Measurements from ENCODE around the gene TPPP2.

DNA sequence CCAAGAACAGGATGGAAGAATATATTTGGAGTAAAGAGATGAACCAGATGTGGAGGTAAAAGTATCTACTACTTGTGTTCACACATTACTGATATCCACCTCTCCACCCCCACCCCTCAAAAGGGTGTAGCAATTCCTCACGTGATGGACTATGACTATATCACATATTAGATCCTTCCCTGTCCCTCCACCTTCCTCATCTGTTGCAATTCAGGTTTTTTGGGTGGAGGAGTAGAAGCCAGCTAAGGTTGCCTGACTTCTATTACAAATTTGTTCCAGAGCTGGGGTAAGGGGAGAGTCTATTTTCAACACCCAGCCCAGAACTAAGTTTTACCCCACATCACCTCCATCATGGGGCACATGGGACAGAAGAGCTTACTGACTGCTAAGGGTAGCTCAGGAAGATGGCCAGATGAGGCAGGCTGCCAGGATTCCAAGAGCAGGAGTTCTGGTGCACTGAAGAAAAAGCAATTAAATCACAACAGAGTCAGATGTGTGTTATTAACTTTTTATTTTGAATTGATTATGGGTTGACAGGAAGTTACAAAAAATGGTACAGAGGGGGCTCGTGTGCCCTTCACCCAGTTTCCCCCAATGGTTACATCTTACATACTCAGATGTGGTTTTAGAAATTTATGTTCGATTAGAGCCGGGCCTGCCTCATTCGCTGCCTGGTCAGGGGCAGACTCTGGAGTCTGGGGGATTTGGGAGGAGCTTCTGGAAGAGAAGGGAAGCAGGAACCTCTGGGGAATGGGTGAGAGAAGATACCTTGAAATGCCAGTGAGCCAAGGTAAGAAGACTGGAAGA is 2.5 kb downstream of the TPPP2 start:
- TF ChIP-seq CTCF (IDR thresholded peaks at IDR 0.05; ENCODE audit: low read length) (no peak), EZH2 (IDR thresholded peaks at IDR 0.05; ENCODE audit: borderline replicate concordance, low read length) (no peak)

Data from OCI-LY1 (cell line).